Activated T-cell treated with anti-CD3 and anti-CD28 coated beads for 48 hours (primary cell): ENCODE measurements around the gene ANKRD39.

Experiments used
- DNase-seq: peaks from one replicate; pipeline ENCODE4 v3.0.0-alpha.2; 2020; ENCODE audit warnings: low read depth

ANKRD39 gene

DNA sequence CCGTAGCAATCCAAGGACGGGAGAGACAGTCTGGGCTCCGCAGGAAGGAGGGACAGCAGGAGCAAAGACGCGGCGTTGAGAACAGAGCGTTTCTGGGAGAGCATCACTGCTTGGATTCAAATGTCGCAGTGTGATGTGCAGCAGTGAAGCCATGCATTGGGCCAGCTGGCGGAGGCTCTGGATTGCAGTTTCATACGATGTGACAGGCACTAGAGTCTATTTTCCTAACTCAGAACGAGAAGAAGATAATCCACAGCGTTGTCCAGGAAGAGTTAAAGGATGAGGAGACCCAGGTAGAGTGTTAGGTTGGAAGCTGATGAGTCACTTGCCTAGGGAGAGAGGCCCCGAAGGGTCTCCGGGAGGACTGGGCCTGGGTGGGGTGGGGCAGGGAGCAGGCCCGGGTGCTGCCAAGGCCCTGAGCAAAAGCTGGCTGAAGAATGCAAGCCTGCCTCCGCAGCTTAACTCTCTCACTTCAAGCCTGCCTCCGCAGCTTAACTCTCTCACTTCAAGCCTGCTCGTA lies 29.7 kb upstream of the ANKRD39 start:
- DNase-seq = no peak

DNA sequence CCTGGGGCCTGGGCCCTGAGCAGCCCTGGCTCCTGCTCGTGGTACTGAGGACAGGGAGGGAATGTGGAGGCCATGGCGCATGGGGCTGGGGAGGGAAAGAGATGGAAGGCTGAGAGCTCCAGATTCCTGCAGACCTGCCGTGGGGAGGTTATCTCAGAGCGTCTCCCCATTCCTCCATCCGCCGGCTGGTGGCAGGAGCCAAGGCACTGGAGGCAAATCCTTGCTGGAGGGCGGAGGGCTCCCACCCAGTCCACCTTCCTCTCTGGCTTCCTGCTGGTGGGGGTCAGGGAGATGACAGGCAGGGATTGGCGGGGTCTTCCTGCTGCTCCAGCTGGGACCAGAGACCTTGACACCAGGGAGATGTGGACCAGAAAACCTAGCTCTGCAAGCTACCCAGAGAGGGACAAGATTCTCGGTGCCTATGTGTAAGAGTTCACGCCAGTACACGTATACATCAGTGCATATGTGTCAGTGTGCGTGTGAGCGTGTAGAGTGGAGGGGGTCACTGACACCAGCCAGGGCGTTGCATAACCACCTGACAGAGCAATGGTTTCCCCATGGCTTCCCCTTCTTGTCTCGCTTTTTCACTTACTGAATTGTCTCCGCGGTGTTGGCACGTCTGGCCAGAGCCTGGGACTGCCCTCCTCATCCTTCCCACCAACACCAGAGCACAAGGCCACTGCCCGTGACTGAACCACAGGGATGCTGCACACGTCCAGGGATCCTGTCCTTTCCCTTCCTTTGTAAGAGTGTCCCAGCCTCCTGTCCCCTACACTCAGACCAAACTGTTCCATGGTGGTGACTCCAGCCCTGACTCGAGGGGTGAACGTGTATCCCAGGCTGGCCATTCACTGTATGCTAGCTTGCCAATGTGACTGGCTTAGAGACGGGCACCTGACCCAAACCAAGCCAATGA lies 27.9 kb upstream of the ANKRD39 start:
- no peak for DNase-seq

DNA sequence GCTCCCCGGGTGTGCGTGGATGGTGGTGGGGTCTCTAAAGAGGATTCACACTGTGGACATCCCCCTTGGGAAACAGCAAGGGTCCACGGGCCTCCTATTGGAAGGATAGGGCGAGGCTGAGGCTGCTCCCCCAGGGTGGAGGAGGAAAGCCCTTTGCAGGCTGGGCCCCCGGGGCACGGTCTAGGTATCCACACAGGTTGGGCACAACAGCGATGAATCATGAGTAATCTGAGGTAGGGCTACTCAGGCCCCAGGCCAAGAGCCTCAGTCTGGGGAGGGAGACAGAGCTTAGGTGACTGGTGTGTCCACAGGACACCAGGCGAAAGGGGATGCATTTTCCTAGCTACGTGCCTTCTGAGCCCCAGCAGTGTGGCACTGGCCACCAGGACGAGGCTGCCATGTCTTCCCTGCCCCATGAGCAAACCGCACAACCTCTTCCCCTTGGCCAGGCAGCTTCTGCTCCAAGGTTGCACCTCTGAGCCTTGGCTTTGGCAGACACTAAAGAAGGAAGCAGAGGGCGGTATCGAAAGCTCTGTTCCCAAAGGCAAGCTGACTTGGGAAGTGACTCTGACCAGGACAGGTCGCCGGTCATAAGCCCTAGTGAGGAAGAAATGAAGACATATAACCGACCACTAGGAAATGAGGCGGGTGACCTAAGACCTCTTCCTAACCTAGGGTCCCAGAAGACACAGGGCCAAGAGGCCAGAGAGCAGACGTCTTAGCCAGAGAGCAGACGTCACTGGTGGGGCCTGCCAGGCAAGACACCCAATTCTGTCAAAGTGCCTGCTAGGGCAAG lies 26.7 kb upstream of the ANKRD39 start:
- no peak for DNase-seq

DNA sequence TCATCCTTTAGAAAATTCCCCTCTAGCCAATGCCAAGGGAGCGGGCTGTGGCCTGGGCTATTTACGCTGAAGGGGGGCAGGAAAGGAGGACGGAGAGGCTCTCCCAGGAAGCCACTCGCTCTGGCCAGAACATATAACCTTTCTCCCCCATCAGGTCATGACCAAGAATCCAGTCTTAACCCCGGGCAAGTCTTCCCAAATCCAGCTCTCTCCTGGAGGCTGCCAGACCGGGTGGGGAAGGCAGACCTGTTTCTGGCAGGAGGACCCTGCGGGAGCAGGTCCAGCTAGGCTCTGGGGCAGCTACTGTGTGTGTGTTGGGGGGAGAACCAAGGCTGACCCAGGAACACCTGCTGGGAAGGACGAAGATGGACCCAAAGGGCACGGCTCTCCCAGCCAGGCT lies 25.5 kb upstream of the ANKRD39 start:
- DNase-seq = no peak

DNA sequence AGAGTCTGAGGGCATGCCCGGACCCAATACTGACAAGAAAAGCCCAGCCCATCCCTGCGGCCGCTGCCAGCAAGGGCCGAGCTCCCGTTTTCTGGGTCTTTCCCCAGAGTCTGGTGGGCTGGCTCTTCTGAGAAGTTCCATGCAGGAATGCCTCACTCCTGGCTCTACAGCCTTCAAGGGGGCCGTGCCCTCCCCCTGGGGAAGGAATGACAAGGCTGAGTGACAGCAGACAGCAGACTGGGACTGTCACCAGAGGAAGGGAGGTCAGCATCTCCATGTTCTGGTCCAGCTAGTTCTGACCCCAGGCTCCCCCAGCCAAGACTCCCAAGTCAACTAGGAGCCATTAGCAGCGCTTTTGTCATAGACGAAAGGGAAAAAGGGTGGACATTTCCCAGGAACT lies 25.1 kb upstream of the ANKRD39 start:
- DNase-seq = no peak

DNA sequence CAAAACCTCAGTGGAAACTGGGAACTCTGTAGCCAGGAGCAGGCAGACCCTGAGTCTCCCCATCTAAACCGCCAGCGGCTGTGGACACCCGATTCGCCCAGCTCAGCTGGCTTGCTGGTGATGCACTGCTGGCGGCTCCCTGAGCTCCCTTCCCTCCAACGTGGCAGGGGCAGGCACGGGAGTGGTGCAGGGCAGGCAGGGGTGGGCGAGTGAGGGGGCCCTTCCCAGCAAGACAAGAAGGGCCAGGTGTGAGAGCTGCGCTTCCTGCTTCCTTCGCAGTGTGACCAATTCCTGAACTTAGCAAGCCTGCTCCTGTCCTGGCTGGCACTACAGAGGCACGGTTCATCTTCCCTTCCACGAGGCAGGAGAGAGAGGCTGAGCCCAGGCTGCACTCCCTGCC lies 24.4 kb upstream of the ANKRD39 start:
- no peak for DNase-seq

GRCh38 chr2:96881349-96882195 lies 23.8 kb upstream of the ANKRD39 start:
- no peak for DNase-seq

- no peak for DNase-seq
Measured at GRCh38 chr2:96880891-96881273, 23.1 kb upstream of the ANKRD39 start.

GRCh38 chr2:96879545-96880040 lies 21.8 kb upstream of the ANKRD39 start:
- no peak for DNase-seq

- DNase-seq = no peak
Measured at GRCh38 chr2:96878796-96879544, 21.2 kb upstream of the ANKRD39 start.

- no peak for DNase-seq
Measured at GRCh38 chr2:96878171-96878570, 20.4 kb upstream of the ANKRD39 start.

- no peak for DNase-seq
Measured at GRCh38 chr2:96877631-96878092, 19.8 kb upstream of the ANKRD39 start.

DNA sequence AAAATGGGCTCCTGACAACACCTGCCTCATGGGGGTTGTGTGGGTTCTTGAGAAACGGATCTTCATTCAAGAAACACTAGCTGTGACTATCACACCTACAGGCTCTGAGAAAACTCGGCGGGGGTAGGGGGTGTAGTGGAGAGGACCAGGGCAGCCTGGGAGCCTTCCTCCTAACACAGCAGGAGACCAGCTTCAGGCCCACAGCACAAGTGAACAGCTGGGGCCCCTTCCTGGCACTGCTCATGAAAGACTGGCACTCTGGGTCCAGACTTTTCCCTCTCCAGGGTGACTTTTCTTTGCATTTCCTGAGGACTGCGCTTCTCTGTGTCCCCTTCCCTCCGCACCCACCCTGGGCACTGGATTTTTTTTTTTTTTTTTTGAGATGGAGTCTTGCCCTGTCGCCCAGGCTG lies 19.2 kb upstream of the ANKRD39 start:
- no peak for DNase-seq

GRCh38 chr2:96876269-96877041 lies 18.6 kb upstream of the ANKRD39 start:
- no peak for DNase-seq

GRCh38 chr2:96875498-96876268 lies 17.9 kb upstream of the ANKRD39 start:
- no peak for DNase-seq

DNA sequence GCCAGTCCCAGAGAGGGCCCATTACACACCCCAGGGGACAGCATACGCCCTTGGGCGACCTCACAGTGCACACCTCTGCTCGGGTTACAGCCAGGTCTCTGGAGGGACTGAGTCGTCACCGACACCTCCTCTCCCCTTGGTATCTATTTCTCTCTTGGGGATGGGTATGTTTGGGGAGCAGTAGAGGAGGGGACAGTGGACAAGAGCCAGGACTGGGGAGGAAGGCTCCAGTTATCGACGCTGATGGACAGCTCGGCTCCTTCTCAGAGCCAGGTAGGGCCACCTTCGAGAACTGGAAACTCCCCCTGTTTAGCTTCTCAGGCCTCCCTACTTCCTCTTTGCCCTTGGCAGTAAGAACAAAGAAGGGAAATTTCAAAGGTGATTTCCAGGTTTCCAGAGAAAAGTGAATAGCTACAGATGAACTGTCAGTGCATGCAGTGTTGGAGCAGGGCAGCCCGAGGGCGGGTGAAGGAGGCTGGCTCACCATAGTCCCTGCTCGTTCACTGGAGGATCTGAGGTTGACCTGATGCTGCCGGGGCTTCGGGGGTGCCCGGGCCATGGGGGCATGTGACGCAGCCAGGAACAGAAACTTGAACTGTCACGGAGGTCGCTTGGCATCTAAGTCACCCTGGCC lies 16.5 kb upstream of the ANKRD39 start:
- DNase-seq = no peak

GRCh38 chr2:96873651-96874096 lies 15.9 kb upstream of the ANKRD39 start:
- DNase-seq = no peak

DNA sequence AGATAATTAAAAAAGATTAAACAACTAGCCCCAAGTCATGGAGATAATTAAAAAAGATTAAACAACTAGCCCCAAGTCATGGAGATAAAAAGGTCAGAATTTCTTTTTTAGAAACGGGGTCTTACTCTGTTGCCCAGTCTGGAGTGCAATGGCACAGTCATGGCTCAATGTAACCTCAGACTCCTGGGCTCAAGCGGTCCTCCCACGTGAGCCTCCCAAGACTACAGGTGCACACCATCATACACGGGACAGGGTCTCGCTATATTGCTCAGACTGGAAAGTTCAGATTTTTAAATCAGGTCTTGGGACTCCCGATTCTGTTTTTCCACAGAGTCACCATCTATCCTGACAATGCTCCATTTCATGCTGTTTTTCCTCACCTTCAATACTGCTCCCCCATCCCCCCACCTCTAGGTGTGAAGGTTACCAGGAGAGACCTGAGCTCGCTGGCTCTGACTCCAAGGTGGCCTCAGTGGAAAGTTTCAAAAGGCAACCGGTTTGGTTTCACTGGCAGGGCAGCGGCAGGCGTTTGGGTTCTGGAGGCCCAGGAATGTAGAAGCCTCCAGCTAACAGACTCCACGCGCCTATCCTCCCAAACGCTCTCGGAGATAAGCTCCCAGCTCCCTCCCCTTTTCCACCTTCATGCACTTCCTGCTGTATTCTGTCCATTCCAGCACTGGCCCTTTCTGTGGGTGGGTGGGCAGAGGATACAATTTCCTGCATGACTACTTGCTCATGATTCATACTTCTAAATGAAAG lies 15.0 kb upstream of the ANKRD39 start:
- DNase-seq = no peak
